Skeletal muscle cell (primary cell): ENCODE results near the gene SMTN.
"Not testable (repeated sequence)": the region's sequence is repeated elsewhere in the genome, so short reads cannot be mapped to it uniquely, and the experiment has no call there.

ENCODE experiments used
- DNase-seq: peaks from one replicate; pipeline ENCODE4 v3.0.0-alpha.2; 2010; ENCODE audit warnings: low read depth
- H3K4me3 ChIP-seq: 2 replicates; pipeline ENCODE4 v1.5.1; 2011; ENCODE audit warnings: low read depth, mild to moderate bottlenecking, control low read depth, low read length, moderate library complexity

The SMTN gene

GRCh38 chr22:31099841-31100761 lies 19.0 kb downstream of the SMTN start:
- no peak for DNase-seq
- no peak overlapping the region for H3K4me3 ChIP-seq

DNA sequence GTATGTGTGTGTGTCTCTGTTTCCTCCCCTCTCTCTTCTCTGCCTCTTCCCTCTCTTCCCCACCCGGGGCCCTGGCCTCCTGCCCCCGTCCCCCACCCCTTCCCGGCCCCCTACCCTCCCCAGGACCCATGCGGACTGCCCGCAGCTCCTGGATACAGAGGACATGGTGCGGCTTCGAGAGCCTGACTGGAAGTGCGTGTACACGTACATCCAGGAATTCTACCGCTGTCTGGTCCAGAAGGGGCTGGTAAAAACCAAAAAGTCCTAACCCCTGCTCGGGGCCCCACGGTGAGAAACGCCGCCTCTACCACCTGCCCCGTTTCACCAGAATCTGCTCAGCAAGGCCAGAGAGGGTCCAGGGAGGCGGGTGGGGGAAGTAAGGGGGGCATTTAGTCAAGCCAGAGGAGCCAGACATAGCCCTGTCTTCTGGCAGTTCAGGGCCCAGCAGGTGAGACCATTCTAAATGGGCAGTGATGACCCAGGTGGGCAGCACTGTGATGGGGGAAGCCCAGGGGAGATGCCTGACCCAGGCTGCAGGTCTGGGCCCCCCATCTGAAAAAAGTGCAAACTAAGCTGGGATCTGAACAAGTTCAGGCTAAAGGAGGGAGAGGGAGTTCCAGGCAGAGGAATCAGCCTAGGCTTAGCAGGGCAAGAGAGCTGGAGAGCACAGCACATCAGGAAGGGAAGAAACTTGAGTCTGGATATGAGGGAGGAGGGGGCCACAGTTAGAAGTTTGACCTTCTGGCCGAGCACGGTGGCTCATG lies 19.8 kb downstream of the SMTN start:
- no peak for DNase-seq
- no peak overlapping the region for H3K4me3 ChIP-seq

DNA sequence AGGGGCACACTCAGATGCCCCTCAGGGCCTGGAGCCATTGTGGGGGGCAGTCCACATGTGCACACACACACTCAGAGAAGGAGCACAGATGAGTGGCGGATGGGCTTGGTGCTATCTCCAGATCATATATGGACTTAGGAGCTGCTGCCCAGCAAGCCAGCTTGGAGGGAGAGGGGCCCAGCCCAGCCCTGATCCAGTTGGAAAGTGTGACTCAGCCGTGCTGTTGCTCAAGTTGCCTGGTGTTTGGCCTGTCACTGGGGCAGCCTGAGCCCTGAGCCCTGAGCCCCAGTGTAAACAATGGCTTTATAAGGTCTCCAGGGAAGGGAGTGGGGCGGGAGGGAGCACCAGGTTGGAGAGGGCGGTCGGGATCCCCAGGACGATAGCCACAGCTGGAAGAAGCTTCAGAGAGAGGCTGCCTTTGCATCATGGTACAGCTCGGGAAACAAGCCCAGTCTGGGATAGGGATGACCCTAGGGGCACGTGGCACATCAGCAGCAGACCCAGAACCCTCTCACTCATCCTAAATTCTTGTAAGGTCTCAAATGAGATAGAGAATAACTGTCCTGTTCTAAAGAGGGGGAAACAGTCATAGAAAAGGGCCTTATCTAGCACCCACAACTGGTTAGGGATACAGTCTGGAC lies 21.4 kb downstream of the SMTN start:
- peak; percentile 79 for DNase-seq
- H3K4me3 ChIP-seq: no peak overlapping the region

- no peak overlapping the region for H3K4me3 ChIP-seq
- no peak for DNase-seq
These were observed 22.0 kb downstream of the SMTN start for GRCh38 chr22:31103111-31103510.

GRCh38 chr22:31103899-31104694 lies 23.0 kb downstream of the SMTN start:
- DNase-seq: no peak
- H3K4me3 ChIP-seq: no peak overlapping the region

- no peak for DNase-seq
- no peak overlapping the region for H3K4me3 ChIP-seq
These were observed 23.8 kb downstream of the SMTN start for GRCh38 chr22:31104869-31105268.

- no peak for DNase-seq
- H3K4me3 ChIP-seq: no peak overlapping the region
These were observed 24.3 kb downstream of the SMTN start for GRCh38 chr22:31105282-31105929.

GRCh38 chr22:31106001-31106571 lies 25.0 kb downstream of the SMTN start:
- H3K4me3 ChIP-seq: peak overlapping the region; percentile 89
- no peak for DNase-seq

- DNase-seq: no peak
- peak overlapping the region; percentile 89 for H3K4me3 ChIP-seq
These were observed 25.6 kb downstream of the SMTN start for GRCh38 chr22:31106731-31107177.

DNA sequence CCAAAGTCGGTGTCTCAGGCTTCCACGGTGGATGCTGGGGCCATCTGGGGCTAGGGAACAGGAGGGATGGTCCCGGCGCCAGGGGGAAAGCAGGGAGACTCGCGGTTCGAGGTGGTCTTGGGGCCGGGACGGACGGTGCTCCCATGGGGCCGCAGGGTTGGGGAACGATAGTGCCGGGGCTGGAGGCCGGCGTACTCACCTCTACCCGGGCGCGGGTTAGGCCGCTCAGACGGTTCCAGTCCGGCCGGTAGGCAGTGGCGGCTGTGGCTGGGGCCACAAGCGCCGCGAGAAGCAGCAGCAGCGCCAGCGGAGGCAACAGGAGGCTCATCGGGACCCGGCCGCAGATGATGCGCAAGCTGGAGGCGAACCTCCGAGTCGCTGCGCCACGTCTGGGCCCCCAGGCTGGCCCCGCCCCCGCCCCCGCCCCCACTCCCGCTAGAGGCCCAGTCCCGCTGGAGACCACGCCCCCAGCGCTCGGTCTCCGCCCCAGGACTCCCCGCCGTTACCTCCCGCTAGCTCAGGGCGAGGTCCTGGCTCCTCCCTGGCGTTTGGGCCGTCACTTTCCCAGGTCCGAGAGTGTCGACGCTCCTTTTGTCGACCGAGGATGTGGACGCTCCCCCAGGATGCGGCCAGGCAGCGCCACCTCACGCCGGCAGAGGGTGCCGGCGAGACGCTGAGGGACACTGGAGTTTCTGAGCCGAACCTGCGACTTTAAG lies 26.2 kb downstream of the SMTN start, which contains the start of gene SELENOM:
SELENOM (minus strand) TSS at position 391 of the 716 bp plus-strand sequence; CDS start at position 328, 63 bp downstream.
- H3K4me3 ChIP-seq: peak within 1 kb of the TSS; percentile 89

GRCh38 chr22:31107894-31108218 lies 26.7 kb downstream of the SMTN start:
- H3K4me3 ChIP-seq: peak overlapping the region; percentile 43
- DNase-seq: no peak

More for the DNA sequence above, 26.2 kb downstream of the SMTN start, which contains the start of gene SELENOM:
- peak; percentile 94 for DNase-seq

DNA sequence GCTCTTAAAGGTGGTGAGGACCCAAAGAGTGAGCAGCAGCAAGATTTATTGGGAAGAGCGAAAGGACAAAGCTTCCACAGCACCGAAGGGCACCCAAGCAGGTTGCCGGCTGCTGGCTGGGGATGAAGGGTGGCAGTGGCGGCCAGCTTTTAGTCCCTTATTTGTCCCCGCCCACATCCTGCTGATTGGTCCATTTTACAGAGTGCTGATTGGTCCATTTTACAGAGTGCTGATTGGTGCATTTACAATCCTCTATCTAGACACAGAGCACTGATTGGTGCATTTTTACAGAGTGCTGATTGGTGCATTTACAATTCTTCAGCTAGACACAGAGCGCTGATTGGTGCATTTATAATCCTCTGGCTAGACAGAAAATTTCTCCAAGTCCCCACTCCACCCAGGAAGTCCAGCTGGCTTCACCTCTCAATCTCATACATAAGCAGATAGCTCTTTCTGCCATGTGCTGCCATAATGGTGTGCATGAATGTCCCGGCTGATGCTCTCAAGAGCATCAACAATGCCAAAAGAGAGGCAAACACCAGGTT lies 31.5 kb downstream of the SMTN start:
- DNase-seq, H3K4me3 ChIP-seq: not testable (repeated sequence)

- DNase-seq: no peak
- no peak overlapping the region for H3K4me3 ChIP-seq
These were observed 37.1 kb downstream of the SMTN start for GRCh38 chr22:31118046-31118820.

DNA sequence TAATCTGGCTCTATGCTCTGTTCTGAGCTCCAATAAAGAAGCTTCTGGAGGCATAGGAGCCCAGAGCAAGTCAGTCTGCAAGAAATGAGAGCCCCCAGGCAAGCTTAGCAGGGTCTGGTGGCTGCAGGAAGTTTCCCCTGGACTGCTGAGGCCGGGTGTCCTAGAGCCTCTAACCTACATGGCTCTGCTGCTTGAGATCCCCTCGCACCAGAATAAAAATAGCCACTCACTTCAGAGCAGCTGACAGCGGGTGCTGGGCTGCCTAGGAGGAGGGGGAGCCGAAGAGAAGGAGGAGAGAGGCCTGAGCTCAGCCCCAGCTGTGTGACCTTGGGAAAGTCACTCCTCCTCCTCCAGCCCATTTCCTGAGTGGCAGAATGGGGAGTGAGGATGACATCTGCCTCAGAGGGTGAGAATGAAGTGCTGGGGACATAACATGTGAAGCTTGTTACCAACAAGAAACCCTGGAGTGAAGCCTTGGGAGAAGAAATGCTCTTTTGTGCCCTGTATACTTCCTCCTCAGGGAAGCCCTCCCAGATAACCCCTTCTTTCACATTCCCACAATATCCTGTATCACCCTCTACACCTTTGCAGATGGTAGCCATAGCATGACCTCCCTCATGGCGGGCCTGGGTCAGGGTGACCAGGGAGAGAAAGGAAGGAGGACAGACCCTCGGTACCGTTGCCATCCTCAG lies 38.1 kb downstream of the SMTN start:
- no peak for DNase-seq
- H3K4me3 ChIP-seq: no peak overlapping the region

- H3K4me3 ChIP-seq: no peak overlapping the region
- DNase-seq: no peak
These were observed 39.1 kb downstream of the SMTN start for GRCh38 chr22:31120230-31120629.

GRCh38 chr22:31120642-31121041 lies 39.5 kb downstream of the SMTN start:
- H3K4me3 ChIP-seq: no peak overlapping the region
- DNase-seq: no peak
